ENCODE measurements around the gene PRODH2.

The PRODH2 gene

GRCh38 chr19:35812220-35813042 is at the start of gene PRODH2:
Gene PRODH2 (minus strand): TSS chr19:35812845. CDS start chr19:35812805, 40 bp downstream.
- no peak for FAIRE-seq

GRCh38 chr19:35861640-35862160 is 49.1 kb upstream of the PRODH2 start:
- no peak for FAIRE-seq

GRCh38 chr19:35860818-35861639 is 48.4 kb upstream of the PRODH2 start:
- no peak for FAIRE-seq

GRCh38 chr19:35860436-35860817 is 47.8 kb upstream of the PRODH2 start:
- FAIRE-seq, result no peak

- no peak for FAIRE-seq
Observed at GRCh38 chr19:35859414-35859813, 46.8 kb upstream of the PRODH2 start.

GRCh38 chr19:35858311-35858710 is 45.7 kb upstream of the PRODH2 start:
- FAIRE-seq, result no peak

GRCh38 chr19:35856546-35857149 is 44.0 kb upstream of the PRODH2 start, which contains the start of gene KIRREL2:
Gene KIRREL2 (plus strand): TSS chr19:35856911. CDS start chr19:35857120, 209 bp downstream.
- no peak for FAIRE-seq

GRCh38 chr19:35853038-35853756 is 40.6 kb upstream of the PRODH2 start:
- no peak for FAIRE-seq

- FAIRE-seq, result no peak
Observed at GRCh38 chr19:35852029-35852780, 39.6 kb upstream of the PRODH2 start, which contains the start of gene NPHS1. Gene NPHS1 (minus strand): TSS chr19:35852504. CDS start chr19:35851837, 667 bp downstream.

GRCh38 chr19:35851213-35852028 is 38.8 kb upstream of the PRODH2 start:
- FAIRE-seq, result no peak

GRCh38 chr19:35848919-35849505 is 36.4 kb upstream of the PRODH2 start:
- FAIRE-seq, result no peak

GRCh38 chr19:35848486-35848885 is 35.8 kb upstream of the PRODH2 start:
- FAIRE-seq, result no peak

- no peak for FAIRE-seq
Observed at GRCh38 chr19:35847911-35848310, 35.3 kb upstream of the PRODH2 start.

- FAIRE-seq, result no peak
Observed at GRCh38 chr19:35846038-35846668, 33.5 kb upstream of the PRODH2 start.

- FAIRE-seq, result no peak
Observed at GRCh38 chr19:35845215-35846037, 32.8 kb upstream of the PRODH2 start.

- no peak for FAIRE-seq
Observed at GRCh38 chr19:35844482-35845214, 32.0 kb upstream of the PRODH2 start.

- no peak for FAIRE-seq
Observed at GRCh38 chr19:35843676-35844481, 31.2 kb upstream of the PRODH2 start.

Data from colon (tissue), 2 donors.